Measurements from ENCODE around the gene LRRN1.
"Not testable (repeated sequence)": the region's sequence is repeated elsewhere in the genome, so short reads cannot be mapped to it uniquely, and the experiment has no call there.

LRRN1 gene

GRCh38 chr3:3815206-3815605 lies 16.0 kb downstream of the LRRN1 start:
- DNase-seq = no peak

- no peak for DNase-seq
These were observed 16.8 kb downstream of the LRRN1 start for GRCh38 chr3:3816034-3816433.

DNA sequence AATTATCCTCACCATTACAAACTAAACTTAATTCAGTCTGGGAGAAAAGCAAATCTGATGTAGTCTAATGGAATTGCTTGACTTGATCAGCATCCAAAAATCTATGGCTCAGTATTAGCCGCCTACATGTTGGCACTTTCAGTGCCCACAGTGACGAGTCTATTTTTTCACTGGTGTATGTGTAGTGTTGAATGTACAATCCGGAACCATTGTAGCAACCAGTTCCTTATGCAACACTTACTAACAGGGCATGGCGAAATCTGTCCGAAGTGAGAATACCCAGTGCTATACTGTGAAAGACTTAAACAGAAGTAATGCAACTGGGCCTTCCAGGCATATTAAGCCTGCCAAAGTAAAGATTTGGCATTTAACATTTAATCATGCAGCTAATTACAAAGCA lies 18.6 kb downstream of the LRRN1 start:
- peak in 1 of 2 donors; percentile 27 for DNase-seq

DNA sequence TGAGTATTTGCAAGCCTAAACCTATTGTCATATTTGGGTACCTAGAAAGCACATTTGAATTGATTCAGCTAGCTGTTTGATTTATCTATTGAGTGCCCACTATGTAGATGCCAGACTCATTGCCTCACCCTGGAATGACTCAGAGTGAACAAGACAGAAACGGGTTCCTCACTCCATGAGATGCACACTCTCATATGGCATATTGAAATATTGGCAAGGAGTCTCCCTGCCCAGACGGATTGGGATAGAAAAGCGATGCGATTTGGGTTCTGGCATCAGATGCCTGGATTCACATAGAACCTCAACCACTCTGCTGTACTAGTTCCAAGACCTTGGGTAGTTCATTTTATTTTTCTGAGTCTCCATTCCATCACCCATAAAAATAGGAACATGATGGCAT lies 22.5 kb downstream of the LRRN1 start:
- DNase-seq = no peak

DNA sequence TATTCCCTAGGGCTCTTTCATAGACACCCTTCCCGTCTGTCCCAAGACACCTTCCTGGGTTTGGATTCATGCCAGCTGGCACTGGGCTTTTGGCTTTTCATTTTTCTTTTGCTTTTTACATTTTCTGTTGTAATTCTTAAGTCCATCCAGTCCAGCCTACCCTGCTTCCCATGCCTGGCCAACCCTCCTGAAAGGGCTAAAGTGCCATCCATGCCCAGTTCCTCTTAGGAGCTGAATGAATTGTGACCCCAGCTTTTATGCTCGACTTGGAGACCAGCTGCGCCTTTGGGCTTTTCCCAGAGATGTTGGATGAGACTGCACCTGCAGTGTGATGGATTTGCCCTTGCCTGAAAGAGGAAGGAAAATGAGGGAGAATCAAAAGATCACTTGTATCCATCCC lies 25.8 kb downstream of the LRRN1 start:
- DNase-seq = no peak

DNA sequence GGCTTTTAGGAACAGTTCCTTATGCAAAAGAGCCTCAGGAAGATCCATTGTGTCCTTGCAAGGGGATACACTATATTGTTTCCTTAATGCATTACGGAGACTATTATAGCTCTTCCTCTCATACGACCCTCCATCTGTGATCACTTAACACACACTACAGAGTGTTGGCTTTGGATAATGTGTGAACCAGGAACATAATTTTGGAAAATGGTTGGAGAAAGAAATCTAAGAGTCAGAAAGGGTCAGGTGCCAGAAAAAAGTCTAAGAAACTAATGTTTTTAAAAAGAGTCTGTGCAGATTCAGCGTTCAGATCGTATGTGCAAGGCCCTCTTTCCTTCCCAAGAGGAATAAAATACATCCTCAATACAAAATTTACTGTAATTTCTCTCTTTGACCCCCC lies 27.3 kb downstream of the LRRN1 start:
- no peak for DNase-seq

DNA sequence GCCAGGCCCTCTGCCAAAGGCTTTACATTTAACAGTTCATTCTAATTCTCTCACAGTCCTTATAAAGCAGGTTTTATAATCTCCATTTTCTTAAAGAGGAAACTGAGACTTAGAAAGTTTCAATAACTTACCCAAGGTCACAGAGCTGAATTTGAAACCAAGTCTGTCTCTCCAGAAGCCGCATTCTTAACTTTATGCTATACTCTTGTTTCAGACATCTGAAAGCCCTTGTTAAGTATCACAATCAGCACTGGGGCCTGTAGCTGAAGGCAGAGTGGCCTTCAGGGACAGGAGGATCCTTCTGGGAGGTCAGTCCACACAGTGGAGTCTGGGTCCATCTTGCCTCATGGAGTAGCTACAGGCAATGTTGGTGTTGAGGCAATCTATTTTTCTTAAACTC lies 27.9 kb downstream of the LRRN1 start:
- DNase-seq = no peak

- not testable (repeated sequence) for DNase-seq
These were observed 29.2 kb downstream of the LRRN1 start for GRCh38 chr3:3828417-3828816.

- DNase-seq = no peak
These were observed 37.6 kb downstream of the LRRN1 start for GRCh38 chr3:3836845-3837244.

DNA sequence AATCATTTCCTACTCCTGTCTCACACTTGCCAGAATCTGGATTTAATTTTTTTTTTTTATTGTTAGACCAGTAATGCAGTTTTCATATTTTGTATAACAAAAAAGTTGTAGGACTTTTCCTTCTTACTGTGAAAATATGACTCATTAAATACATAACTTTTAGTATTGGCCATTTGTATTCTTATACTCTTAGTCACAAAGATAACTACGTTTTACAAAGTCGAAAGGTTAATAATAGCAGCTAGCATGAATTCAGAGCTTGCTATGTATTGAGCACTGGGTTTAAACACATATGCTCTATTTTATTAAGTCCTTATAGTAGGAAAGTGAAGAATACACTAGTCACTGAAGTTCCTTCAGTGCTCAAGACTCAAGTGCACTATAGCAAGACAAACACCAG lies 43.1 kb downstream of the LRRN1 start:
- no peak for DNase-seq

DNA sequence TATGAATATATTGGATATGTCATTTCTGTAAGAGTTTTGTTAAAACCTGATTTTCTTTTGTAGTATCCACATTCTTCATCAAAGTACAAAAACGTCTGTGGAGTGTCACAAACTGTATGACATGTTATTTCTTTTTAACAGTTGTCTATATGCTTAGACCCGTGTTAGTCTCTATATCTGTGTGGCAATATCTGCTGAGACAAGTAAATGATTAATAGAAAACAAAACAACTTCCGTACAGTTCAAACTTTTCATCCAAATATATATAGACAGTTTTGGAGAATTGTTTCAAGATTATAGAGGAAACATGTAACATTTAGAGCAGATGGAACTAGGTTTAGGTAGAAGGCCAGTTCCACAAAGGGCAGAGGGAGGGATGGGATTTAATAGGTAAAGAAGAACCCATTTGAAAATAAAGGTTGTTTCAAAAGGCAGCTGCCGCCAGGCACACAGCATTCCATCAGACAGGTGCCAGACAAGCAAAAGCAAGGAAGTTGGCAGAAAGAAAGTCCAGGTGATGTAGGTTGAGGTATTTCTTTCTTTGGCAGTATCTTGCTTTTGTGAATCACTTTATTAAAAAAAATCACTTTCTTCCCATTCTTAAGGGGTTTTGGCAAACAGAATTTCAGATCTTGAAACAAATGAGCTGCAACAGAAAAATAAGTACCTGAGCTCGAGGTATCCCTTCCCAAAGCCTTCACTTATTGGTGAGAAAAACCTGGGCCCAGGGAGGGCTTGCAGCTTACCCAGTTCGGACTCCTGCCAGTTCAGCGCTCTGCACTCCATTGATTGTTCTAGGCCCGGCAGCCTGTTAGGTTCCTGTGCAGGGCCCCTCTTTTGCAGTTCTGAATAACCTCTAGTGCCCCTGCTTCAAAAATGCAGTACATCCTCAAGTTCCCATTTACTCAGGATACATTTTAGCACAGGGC lies 49.0 kb downstream of the LRRN1 start:
- DNase-seq = no peak

GRCh38 chr3:3848923-3849275 lies 49.7 kb downstream of the LRRN1 start:
- DNase-seq = no peak

- no peak for DNase-seq
These were observed 52.5 kb downstream of the LRRN1 start for GRCh38 chr3:3851621-3852323.

DNA sequence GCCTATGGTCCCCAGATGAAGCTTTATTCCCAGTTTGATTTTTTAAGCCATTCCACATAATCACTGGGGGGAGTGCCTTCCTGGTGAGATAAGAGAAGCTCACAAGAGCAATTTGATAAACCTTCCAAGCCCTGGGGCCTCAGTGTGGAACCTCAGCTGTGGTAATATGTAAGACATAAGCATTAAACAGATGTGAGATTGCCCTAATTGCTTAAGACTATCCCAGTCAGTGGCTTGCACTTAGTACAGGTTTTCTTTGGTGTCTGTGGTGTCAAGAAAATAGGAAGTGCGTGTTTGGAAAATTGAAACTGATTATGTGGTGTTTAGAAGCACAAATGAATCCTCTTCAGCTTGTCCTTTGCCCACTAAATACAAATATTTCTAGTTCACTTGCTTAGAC lies 54.3 kb downstream of the LRRN1 start:
- no peak for DNase-seq

DNA sequence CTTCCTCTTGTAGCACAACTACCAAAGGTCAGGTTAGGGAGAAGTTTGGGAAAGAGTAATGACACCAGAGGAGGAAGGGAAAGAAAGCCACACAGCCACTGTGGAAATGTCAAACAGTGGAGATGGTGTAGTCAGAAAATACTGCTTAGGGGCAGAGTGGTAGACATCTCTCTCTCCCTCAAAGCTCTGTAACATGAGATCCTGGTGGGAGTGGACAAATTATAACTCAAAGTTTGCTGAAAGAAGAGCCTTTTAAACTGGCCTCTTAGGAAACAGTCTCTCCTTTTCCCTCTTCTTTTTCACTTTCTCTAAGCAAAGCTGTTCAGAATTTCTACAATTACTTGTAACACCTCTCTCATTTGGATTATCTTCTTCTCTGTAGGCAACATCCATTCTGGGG lies 55.8 kb downstream of the LRRN1 start:
- no peak for DNase-seq

GRCh38 chr3:3860235-3860634 lies 61.0 kb downstream of the LRRN1 start:
- DNase-seq = no peak

DNA sequence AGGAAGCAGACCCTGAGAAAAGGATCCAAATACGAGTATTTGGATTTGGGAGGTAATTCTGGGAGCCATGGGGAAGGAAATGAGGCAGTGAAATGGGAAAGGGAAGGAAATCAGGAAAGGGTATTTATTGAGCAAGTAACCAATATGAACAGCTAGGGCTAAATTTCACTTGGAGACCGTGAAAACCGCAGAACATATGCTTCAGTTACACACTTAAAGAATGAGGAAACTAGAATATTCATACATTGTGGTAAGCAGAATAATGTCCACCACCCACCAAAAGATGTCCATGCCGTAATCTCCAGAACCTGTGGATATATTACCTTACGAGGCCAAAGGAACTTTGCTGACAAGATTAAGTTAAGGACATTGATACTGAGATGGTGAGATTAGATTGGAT lies 63.3 kb downstream of the LRRN1 start:
- no peak for DNase-seq

DNA sequence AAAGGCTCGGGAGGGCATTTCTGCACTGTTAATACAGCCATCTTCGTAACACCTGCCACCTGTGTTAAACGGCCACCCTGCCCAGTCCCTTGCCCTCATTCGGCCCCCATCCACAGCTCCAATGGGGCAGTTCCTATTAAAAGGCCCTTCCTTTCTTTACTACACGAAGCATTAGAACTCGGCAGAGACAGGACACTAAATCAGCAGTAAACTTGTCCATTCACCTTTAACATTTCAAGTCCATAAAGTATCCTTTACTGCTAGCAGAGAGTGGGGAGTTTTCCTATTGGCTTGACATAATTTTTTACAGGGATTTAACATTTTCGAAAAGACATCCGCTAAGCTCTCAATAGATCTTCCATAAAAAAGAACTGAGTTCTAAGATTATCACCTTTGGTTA lies 76.3 kb downstream of the LRRN1 start:
- DNase-seq = no peak

DNA sequence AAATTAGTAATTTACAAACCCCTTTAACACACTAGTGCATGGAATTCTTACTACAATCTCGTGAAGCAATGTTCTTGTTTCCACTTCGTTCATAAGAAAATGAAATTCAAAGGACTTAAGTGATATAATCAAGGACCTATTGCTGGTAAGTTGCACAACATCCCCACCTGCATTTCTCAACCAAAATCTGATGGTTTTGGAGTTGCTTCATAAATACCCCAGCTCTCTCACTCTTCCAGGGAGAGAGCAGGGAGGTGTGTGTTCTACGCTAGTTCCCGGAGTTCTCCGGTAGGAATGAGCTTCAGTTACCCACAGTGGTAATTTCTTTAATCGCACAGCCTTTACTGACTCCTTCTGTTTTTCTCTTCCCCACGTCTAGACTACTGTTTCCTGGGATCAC lies 81.8 kb downstream of the LRRN1 start:
- DNase-seq = no peak

GRCh38 chr3:3887311-3887710 lies 88.1 kb downstream of the LRRN1 start:
- not testable (repeated sequence) for DNase-seq

GRCh38 chr3:3893590-3893989 lies 94.4 kb downstream of the LRRN1 start:
- DNase-seq = no peak

Data from CD4-positive, alpha-beta T cell treated with Interleukin-4 for 1 hour (primary cell).